HG03025 (cell line): Measurements from ENCODE around the gene YIPF1.

Source experiments
- ATAC-seq: cut with Tn5 transposase; IDR thresholded peaks from one replicate; pipeline ENCODE4 v1.9.1; 2021; ENCODE audit warnings: mild to moderate bottlenecking, moderate library complexity; ENCODE audit not compliant: unreplicated experiment, low FRiP score

YIPF1 gene

GRCh38 chr1:53889304-53890298 lies at the start of gene YIPF1:
TSS of gene YIPF1 (minus strand) at chr1:53889797. CDS start at chr1:53888937, 860 bp downstream.
- ATAC-seq: peak; percentile 81

- ATAC-seq: no peak
These were observed 48.7 kb upstream of the YIPF1 start for GRCh38 chr1:53938136-53938830.

- ATAC-seq: no peak
These were observed 46.8 kb upstream of the YIPF1 start for GRCh38 chr1:53936430-53936829.

- ATAC-seq: no peak
These were observed 44.7 kb upstream of the YIPF1 start for GRCh38 chr1:53934170-53934765.

GRCh38 chr1:53931523-53931922 lies 41.9 kb upstream of the YIPF1 start:
- no peak for ATAC-seq

DNA sequence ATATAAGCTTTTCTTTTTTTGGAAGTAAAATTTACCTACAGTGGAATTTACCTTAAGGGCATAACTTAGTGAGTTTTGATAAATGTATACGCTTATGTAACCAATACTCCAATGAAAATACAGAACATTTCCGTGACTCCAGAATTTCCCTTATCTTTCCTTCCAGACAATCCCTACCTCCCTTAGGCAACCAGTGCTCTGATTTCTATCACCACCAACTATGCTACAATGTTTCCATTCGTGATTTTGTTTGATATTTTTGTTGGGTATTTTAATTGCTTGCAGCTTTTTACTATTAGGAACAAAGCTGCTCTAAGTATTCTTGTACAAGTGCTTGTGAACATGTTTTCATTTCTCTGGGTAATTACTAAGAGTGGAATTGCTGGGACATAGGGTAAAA lies 41.3 kb upstream of the YIPF1 start:
- no peak for ATAC-seq

DNA sequence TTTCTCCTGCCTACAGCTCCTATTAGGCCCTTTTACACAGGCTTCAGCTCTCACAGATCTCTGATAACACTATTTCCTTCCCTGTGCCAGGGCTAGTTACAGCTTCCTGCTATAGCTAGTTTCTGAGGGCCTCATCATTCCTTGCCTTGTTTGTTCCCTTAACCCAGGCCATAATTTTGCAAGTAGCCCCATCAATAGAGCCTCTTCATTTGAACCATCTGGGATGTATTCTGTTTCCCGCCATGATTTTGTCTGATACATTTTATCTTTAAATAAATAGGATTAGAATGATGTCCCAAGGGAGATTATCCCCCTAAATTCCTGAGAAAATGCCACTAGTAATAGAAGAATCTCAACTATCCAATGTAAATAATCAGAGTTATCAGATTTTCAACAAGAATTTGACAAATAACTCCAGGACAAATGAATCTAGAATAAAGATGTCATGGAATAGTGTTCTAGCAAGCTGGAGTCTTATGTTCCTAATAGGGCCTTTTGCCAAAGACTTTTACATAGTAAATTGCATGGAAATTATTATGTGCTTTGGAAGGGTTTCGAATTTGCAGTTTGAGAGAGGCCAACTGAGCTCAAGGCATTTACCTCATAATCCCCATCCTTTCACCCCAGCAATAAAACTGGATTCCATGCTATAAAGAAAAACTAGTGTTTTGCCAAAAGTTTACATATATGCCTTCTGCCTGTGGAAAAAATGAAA lies 39.8 kb upstream of the YIPF1 start:
- no peak for ATAC-seq

DNA sequence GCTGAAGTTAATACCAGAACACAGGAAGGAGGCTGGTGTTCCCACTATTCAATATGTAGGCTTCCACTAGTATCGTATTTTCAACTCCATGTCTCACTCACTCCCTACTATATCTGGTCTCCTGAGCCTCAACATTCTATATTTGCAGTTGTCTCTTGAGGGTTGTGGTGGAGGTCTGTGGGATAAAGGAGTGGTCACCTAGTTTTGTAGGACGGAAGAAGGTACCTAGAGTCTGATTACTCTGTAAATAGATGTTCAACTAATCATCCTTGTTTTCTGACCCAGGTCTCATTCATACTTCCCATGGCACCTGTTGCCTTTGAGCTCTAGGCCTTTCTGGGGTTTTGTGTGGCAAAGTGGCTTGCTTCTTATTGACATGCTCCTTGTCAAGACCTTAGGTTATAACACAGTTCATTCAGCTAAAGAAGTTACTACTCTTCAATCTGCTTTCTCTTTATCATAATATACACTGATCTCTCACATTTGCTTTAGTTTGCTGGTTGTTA lies 37.8 kb upstream of the YIPF1 start:
- no peak for ATAC-seq

GRCh38 chr1:53919675-53920066 lies 30.1 kb upstream of the YIPF1 start:
- ATAC-seq: no peak

DNA sequence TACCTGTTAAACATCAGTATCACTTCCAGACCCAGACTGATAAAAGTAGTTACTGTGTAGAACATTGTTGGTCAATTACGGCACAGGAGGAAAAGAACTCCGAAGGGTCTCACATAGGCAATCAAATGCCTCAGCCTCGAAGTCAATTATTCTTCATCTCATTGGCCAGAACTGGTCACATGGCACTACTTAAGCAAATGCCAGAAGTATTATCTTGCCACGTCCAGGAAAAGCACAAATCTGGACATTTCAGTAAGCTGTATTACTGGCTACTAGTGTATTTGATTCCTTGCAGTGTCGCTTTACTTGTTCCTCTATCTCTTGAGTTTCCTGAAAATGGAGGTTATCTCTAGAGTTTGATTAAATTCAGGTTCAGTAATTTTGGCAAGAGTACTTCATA lies 28.7 kb upstream of the YIPF1 start:
- ATAC-seq: no peak

DNA sequence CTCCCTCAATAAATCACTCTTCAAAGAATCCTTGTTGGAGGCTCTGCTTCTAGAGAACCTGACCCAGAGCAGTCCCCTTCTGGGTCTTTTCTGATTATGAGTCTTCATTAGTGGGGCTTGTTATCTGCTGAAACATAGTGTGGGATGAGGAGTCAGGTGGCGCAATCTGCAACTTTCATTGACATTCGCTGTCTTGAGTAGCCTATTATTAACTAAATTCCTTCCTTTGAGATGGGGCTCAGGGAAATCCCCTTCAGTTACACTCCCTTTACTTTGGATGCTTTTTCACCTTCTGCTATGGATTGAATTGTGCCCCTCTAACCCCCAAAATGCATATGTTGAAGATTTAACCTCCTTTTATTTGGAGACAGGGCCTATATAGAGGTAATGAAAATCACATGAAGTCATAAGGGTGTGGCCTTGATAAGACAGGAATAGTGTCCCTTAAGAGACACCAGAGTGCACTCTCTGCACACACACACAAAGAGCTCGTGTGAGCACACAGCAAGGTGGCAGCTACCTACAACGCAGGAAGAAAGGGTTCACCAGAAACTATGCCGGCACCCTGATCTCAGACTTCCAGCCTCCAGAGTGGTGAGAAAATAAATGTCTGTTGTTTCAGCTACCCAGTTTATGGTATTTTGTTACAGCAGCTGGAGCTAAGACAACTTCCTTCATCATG lies 23.9 kb upstream of the YIPF1 start:
- ATAC-seq: no peak

GRCh38 chr1:53911442-53911841 lies 21.8 kb upstream of the YIPF1 start:
- ATAC-seq: no peak

DNA sequence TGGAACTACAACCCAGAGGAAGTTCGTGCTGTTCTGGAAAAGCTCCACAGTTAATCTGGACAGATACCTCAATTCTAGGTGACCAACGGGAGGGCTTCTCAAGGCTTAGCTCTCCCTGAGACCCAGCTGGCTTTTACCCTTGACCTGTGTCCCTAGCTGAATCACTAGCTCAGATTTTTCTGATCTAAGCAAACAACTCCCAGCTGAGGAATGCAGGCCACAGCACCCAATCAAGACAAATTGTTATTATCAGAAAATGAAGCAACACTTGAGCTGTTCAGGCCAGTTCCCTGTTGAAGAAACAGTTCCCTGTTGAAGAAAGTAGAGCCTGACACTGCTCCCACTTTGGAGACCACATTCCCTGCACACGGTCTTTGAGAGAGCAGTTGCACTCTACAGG lies 20.3 kb upstream of the YIPF1 start:
- no peak for ATAC-seq

- ATAC-seq: no peak
These were observed 16.5 kb upstream of the YIPF1 start for GRCh38 chr1:53906121-53906520.

- ATAC-seq: no peak
These were observed 15.9 kb upstream of the YIPF1 start for GRCh38 chr1:53905509-53905908.

- no peak for ATAC-seq
These were observed 12.9 kb upstream of the YIPF1 start for GRCh38 chr1:53902235-53903138.

- no peak for ATAC-seq
These were observed 10.1 kb upstream of the YIPF1 start for GRCh38 chr1:53899708-53900107.

GRCh38 chr1:53899206-53899628 lies 9.6 kb upstream of the YIPF1 start:
- ATAC-seq: no peak
